GM12801 (cell line): Measurements from ENCODE around the gene ZNF454.

Experiments
- CTCF ChIP-seq: IDR thresholded peaks from one replicate; pipeline ENCODE4 v1.5.1; 2011; ENCODE audit warnings: control low read depth; ENCODE audit not compliant: insufficient read length; ENCODE audit errors: extremely low read depth

The ZNF454 gene

DNA sequence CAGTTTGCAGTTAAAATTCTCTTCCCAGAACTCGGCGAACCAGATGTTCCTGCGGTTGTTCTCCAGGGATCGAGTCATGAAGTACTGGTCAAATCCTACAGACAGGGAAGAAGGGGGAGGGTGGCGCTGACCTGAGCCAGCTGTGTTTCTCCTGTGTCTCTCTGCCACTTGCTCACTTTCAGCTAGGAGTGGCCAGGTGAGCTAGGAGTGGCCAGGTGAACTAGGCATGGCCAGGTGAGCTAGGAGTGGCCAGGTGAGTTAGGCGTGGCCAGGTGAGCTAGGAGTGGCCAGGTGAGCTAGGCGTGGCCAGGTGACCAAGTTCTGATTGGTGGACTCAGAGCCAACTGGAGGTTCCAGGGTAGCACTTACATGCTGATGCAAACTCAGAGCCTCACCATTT is 48.3 kb downstream of the ZNF454 start:
- no peak for TF ChIP-seq CTCF

DNA sequence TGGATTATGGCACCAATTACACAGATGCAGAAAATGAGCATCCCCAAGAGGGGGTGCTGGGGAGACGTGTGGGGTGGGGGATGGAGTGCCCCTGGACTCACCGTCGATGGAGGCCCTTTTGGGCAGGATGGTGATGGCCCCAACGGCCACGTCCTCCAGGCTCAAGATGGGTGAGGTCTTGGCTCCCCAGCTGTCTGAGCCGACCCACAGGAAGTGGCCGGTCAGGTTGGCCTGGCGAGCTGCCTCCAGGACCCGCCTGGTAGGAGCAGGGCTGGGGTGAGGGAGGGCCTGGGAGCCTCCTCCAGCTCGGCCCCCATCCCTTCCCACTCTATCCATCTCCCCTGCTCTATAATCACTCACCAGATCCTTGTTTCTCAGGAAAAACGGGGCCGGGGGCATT is 49.5 kb downstream of the ZNF454 start:
- no peak for TF ChIP-seq CTCF

DNA sequence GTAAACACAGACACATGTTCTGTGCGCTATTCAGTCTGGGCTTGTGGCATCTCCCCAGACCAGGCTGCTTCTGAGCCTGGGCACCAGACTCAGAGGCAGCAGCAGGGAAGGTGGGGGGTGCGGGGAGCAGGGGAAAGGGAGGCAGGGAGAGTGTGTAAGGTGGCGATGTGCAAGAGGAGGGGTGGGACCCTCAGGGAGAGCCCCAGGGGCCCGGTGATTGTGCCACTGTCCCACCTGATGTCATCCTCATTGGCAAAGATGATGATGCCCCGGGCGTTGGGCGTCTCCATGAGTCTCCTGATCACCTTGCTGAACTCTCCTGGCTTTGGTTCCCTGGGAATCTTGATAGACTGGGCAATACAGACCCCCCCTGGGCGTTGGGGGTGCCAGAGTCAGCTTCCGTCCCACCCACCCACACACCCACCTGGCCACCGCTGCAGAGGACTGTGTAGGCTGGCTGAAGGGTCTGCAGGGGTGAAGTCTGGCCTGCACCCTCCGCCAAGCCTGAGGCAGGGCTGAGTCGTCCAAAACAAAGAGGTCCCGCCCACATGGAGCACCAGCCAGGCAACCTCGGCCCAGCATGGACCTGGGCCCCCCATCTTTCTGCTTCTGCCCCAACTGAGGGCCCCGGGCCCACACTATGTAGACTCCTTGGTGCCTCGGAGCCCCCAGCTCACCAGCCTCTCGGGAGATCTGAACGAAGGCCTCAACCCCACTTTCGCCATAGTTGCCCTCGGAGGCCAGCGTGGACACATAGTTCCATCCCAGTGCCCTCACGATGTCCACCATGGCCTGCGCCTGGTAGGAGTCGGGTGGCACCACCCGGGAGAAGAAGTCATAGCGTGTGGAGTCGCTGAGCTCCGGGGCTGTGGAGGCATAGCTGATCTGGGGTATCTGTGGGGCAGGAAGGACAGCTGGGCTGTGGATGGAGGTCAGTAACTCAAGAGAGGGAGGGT is 50.5 kb downstream of the ZNF454 start:
- no peak for TF ChIP-seq CTCF

GRCh38 chr5:178992291-178992895 is 51.4 kb downstream of the ZNF454 start:
- no peak for TF ChIP-seq CTCF

DNA sequence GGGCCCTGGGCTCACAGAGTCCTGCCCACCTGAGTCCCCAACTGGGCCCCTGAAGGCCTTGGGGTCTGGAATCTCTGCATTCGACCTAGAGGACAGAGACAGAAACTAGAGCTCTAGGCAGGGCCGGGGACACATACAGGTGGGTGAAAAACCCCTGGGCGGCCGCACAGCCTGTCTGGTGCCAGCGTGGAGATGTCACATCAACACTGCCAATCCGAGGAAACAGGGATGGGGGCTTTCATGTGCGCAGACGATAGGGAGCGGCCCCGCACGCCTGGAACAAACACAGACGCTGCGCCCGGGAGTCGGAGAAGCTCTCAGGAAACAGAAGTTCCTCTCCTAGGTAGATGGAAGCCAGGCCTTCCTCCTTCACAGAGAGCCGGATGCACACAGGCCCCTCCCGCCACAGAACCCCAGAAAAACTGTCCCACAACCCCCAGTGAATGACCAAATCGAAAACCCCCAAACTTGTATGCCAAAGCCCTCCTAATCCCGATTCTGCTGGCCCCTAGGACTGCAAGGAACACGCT is 52.3 kb downstream of the ZNF454 start:
- no peak for TF ChIP-seq CTCF

- TF ChIP-seq CTCF: no peak
Measured at GRCh38 chr5:178993955-178994579, 53.1 kb downstream of the ZNF454 start.
